GM21737 (cell line): ENCODE results near the gene MLKL.

Experiments
- ATAC-seq: cut with Tn5 transposase; IDR thresholded peaks from one replicate; pipeline ENCODE4 v1.9.1; 2021; ENCODE audit warnings: mild to moderate bottlenecking, moderate library complexity; ENCODE audit not compliant: unreplicated experiment

Gene MLKL

GRCh38 chr16:74700438-74701225, at the start of gene MLKL:
Gene MLKL, minus strand, starts transcription at chr16:74700862. Its CDS starts 5,105 bp downstream, at chr16:74695757.
- ATAC-seq = peak; percentile 45

DNA sequence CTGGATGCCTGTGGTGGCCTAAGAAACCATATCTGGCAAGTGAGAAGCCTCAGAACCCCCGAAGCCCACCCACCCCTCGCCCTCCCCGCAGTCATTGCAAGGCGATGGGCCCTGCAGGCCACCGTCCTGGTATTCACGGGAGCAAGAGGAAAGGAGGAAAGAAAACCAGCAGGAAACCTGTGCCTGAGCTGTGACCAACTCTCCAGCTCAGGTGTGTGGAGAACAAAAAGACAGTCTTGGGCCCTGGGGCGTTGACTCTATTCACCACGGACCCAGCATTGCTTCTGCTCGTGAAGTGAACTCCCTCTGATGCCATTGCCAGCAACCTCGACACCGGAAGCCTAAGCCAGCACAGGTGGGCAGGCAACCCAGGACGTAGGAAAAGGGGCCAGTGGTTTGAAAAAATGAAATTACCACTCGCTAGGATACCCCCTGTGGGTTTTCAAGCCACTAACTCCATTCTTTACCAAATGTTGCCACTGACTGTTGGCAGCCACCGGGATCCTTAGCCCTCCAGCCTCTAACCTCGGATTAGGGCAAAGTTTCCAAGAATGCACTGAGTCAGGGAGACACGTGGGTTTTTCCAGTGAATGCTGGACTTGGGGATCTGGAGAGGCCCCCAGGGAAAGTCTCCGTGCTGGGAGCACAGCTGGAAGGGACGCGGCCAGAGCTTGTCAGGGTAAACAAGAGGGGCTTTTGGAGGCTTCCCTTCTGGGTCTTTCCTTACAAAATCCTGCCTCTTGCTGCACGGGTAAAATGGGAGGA, 48.8 kb upstream of the MLKL start:
- no peak for ATAC-seq

DNA sequence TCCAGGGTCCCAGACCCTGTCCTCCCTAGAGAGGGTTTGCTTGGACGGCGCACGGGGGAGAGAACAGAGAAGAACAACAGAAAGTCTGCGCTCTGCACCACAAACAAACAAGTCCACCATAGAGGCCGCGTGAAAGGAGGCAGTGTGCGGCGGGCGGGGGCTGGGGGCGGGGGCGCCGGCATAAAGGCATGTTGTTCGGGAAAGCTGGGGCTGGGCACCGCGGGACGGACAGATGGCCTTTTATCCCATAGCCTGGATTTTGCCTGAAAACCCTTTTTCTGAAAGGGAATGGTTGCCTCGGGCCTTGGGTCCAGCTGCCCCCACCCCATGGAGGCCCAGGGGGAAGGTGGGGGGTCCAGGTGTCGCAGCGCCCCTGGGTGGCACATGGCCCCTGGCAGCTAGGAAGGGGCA, 48.0 kb upstream of the MLKL start:
- ATAC-seq = no peak

- no peak for ATAC-seq
These were observed 47.3 kb upstream of the MLKL start for GRCh38 chr16:74747716-74748615.

DNA sequence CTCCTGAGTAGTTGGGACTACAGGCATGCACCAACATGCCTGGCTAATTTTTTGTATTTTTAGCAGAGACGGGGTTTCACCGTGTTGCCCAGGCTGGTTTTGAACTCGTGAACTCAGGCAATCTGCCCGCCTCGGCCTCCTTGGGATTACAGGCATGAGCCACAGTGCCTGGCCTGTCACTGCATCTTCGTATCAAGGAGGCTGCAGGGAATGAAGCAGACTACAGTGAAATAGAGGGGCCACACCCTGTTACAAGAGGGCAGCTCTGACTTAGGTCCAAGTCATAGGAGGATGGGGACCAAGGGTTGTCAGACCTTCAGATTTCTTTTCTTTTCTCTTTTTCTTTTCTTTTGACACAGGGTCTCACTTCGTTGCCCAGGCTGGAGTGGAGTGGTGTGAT, 45.3 kb upstream of the MLKL start:
- no peak for ATAC-seq

GRCh38 chr16:74745109-74745615, 44.5 kb upstream of the MLKL start:
- ATAC-seq = no peak

DNA sequence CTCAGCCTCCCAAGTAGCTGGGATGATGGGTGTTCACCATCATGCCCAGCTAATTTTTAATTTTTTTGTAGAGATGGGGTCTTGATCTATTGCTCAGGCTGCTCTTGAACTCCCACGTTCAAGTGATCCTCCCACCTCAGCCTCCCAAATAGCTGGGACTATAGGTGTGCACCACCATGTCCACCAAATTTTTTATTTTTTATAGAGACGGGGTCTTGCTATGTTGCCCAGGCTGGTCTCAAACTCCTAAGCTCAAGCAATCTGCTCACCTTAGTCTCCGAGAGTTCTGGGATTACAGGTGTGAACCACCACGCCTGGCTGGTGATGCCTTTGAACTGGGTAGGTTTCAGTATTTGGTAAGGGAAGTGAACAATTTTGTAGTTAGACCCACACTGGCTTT, 43.9 kb upstream of the MLKL start:
- no peak for ATAC-seq

- ATAC-seq = no peak
These were observed 43.1 kb upstream of the MLKL start for GRCh38 chr16:74743668-74744299.

DNA sequence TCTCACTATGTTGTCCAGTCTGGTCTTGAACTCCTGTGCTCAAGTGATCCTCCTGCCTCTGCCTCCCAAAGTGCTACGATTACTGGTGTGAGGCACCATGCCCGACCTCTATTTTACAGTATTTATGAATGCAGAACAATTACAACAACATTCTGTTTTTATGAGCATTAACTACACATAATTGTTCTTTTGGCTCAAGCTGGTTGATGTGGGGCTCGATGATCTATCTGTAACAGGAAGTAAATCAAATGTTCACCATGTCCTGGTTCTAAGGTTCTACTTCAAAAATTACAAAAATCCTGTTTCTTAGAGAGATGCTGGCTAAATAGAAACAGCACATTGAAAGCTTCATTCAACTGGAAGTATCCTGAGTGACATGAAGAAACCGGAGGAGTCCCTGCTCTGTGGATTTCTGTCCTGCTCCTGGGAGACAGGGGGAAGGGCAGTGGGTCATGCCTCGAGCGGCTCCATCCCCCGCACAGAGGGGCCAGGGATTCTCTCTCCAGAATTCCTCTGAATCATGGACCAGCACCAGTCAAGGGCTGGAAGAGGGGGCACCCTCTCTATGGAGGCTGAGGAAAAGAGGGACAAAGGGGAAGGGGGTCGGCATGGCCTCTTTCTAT, 42.5 kb upstream of the MLKL start:
- no peak for ATAC-seq

DNA sequence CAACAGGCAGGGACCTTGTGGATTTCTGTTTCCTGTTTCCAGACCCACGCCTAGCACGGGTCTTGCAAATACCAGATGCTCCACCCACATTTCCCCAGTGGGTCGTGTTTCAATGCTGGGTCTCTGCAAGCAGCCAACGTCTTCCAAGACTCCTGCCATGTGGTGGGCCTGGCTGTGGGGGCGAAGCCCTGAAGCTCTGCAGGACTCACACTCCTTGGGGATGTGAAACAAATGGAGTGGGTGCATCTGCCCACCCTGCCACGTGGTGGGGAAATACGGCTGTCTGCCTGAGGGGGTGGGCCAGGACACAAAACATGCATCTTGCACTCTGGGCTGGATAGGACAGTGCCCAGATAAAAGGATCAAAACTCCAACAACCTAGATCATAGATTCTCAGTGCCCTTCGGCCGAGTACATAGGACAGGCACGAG, 41.4 kb upstream of the MLKL start:
- ATAC-seq = no peak

DNA sequence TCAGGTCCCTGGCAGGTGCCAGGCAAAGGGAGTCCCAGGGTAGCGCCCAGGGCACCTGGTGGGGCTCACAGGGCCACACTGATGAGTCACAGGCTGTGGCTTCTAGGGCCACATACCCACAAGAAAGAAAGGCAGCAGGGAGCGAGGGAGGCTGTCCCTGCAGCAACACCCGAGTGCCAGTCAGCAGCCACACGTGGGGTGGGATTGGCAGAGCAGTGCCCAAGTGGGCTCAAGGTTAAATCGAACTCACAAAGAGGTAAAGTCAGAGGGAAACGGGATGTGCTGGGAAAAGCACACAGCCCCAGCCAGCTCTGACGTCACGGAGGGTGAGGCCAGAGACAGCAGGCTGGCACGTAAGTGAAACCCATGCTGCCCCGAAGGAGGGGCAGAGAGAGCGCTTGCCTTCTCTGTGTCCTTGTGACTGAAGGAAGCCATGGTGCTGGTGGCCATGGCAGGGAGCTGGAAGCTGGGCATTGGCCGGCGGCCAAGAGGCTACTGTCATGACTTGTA, 40.2 kb upstream of the MLKL start:
- ATAC-seq = no peak

DNA sequence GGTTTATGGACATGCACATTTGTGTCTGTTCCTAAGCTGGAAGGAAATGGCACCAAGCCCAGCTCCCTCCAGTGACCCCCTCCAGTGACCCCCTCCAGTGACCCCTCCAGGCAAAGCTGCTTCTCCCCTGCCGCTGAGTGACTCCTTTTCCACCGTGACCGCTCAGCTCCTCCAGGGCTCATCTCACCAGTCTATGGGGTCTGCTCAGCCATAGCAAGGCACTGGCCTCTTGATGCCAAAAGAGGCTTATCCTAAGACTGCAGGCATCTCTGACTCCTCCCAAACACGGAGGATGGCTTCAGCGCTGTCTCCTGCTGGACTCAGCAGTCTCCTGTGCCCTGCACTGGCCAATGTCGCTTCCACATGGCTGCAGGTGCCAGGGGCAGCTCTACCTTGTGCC, 38.6 kb upstream of the MLKL start:
- no peak for ATAC-seq

DNA sequence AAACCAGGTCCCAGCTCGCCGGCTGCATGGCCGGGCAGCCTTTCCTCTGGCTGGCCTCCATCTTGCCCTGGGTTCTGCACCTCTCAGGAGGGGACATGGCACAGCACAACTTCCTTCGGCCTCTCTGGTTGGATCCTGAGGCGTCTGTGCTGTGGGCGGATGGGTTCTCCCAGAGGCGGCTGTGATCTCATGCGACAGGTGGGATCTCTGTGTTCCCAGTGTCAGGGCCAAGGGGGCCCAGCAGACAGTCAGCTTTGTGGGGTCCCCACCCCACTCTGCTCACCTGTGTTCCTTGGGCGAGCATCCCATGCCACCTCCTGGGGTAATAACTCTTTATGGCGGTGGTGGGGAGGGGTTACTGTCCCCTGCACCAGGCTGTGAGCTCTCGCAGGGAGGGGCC, 38.2 kb upstream of the MLKL start:
- ATAC-seq = no peak

GRCh38 chr16:74738113-74738541, 37.5 kb upstream of the MLKL start:
- ATAC-seq = no peak

GRCh38 chr16:74737521-74737920, 36.9 kb upstream of the MLKL start:
- ATAC-seq = no peak

- ATAC-seq = no peak
These were observed 36.0 kb upstream of the MLKL start for GRCh38 chr16:74736531-74737157.

DNA sequence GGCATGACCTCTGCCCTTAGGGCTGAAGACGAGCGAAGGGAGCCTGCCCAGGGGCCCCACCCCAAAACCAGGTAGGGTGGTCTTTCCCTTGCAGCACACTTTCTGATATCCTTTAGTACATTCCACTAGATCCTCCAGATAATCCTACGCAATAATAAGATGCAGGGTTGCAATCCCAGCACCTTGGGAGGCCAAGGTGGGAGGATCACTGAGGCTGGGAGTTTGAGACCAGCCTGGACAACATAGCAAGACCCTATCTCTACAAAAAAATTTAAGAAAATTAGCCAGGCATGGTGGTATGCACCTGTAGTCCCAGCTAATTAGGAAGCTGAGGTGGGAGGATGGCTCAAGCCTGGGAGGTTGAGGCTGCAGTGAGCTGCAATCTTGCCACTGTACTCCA, 34.9 kb upstream of the MLKL start:
- ATAC-seq = no peak

DNA sequence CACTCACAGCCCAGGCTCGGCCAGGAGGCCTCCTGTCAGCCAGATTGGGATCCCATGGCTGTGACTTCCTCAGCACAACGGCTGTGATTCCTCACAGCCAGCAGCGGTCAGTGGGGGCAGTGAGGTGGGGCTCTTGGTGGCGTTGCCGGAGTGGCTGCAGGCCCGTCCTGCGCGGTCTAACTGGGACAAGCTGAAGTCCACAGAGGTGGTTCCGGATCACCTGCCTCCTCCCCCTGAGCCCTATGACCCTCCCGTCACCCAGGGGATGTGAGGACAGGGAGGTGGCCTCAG, 34.4 kb upstream of the MLKL start:
- ATAC-seq = no peak

DNA sequence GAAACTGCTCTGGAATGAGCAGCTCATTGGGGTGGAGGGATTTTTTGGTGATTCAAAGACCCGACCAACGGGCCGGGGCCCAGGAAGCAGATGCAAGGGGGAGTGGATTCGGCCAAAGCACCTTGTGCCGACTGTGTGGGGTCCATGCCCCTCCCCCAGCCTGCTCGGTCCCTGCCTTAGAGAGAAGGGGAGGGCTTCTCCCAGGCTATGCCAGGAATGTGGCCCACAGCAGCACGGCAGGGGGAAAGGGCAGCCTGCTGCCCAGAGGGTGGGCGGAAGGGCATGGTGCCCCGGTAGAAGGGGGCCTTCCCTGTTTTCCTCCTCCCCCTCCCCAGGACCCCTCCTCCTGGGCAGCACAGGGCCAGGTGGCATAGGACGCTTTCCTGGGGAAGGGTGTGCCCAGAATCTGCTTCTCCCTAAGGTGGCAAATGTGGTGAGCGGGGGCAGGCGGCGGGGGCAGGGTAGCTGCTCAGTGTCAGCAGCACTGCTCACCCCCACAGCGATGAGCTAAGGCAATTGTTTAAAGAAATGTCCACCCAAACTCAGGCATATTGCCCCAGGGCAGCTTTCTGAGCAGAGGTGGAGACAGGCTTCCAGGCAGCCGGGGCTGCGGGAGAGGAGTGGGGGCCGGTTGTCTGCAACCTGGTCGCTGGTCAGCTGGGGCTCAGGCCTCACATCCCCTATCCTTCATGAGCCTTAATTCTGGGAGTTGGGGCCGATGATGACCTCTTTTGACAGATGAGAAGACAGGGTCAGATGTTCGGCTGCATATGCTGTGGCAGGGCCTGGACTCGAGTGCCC, 33.9 kb upstream of the MLKL start:
- no peak for ATAC-seq
